Endometrial microvascular endothelial cells (primary cell): Measurements from ENCODE around the gene SPC25. TPM values are rescaled to one million over a fixed set of nuclear protein-coding genes. Genes with fewer than 3 reads are reported as not detected.

Source experiments
- in situ Hi-C: cut with HindIII; loops from 2 replicates; pipeline ENCODE4 v1.10.0; 2017; ENCODE audit warnings: low sequenced_read_pairs, low pct_unique_long_range_greater_than_20kb; ENCODE audit errors: inconsistent ontology term
- total RNA-seq: library from RNA; depleted of rRNA; stranded (reverse); fragments of >200 nt; gene quantifications from one replicate; pipeline ENCODE4 v1.2.3, GENCODE V29; 2015; ENCODE audit errors: inconsistent ontology term

Gene SPC25
- total RNA-seq, 1 donor from 2014 or later, result 9.9 TPM

GRCh38 chr2:168852481-168852880 lies 37.7 kb downstream of the SPC25 start:
- in situ Hi-C loops, result no loop called here

- in situ Hi-C loops, result no loop called here
These were observed 38.4 kb downstream of the SPC25 start for GRCh38 chr2:168851674-168852320.

GRCh38 chr2:168850846-168851245 lies 39.4 kb downstream of the SPC25 start:
- in situ Hi-C loops, result no loop called here

- in situ Hi-C loops, result no loop called here
These were observed 40.6 kb downstream of the SPC25 start for GRCh38 chr2:168849610-168850009.

GRCh38 chr2:168848225-168848624 lies 42.0 kb downstream of the SPC25 start:
- in situ Hi-C loops, result no loop called here

GRCh38 chr2:168843253-168843652 lies 47.0 kb downstream of the SPC25 start:
- in situ Hi-C loops, result no loop called here

- in situ Hi-C loops, result no loop called here
These were observed 48.8 kb downstream of the SPC25 start for GRCh38 chr2:168841445-168841844.

GRCh38 chr2:168835969-168836368 lies 54.3 kb downstream of the SPC25 start:
- in situ Hi-C loops, result no loop called here

- in situ Hi-C loops, result no loop called here
These were observed 58.6 kb downstream of the SPC25 start for GRCh38 chr2:168831662-168832061.

GRCh38 chr2:168830958-168831357 lies 59.3 kb downstream of the SPC25 start:
- in situ Hi-C loops, result no loop called here

GRCh38 chr2:168825126-168825525 lies 65.1 kb downstream of the SPC25 start:
- in situ Hi-C loops, result no loop called here

GRCh38 chr2:168821992-168822391 lies 68.2 kb downstream of the SPC25 start:
- in situ Hi-C loops, result no loop called here

GRCh38 chr2:168821577-168821976 lies 68.7 kb downstream of the SPC25 start:
- in situ Hi-C loops, result no loop called here

Other genes starting within 250 kb of the SPC25 start
- 9.9 TPM for gene NOSTRIN, start 87.8 kb downstream of the SPC25 start, total RNA-seq
- not detected for gene G6PC2, start 10.9 kb upstream of the SPC25 start, total RNA-seq
- not detected for gene ABCB11, start 140.9 kb upstream of the SPC25 start, total RNA-seq
- not detected for gene DHRS9, start 179.1 kb upstream of the SPC25 start, total RNA-seq